ENCODE results near the gene LOXL3.
"Not testable (repeated sequence)": the region's sequence is repeated elsewhere in the genome, so short reads cannot be mapped to it uniquely, and the experiment has no call there.

The LOXL3 gene

DNA sequence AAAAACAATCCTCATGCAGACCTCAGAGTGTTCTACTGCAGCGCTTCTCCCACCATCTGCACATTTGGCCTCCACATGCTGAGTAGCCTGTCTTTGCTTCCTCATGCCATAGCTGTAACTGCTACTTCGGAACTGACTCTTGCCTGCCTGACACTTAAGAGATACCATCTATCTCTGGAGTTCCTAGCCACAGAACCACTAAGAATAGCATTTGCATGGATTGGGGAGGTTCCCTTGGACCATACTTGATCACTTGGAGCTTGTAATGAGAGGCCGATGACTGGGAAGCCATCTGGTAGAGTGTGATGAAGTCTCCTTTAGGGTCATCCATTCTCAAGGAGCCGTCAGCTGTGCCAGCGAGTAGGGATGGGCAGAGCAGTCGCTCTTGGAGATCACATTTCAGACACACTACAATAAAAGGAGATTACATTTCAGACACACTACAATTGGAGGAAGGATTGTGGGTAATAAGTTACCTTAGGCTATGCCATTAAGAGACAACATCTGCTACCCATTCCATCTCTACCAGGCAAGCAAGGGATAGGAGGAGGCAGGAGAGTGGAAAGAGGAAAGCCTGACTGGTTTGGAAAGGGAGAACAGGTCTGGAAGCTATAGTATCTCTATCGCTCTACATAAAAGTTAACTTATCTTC lies 22.6 kb upstream of the LOXL3 start:
- H3K4me3 ChIP-seq = no peak overlapping the region
- H3K27ac ChIP-seq = peak overlapping the region in 14 of 21 experiments; percentile 26 to 81 (median 62)

DNA sequence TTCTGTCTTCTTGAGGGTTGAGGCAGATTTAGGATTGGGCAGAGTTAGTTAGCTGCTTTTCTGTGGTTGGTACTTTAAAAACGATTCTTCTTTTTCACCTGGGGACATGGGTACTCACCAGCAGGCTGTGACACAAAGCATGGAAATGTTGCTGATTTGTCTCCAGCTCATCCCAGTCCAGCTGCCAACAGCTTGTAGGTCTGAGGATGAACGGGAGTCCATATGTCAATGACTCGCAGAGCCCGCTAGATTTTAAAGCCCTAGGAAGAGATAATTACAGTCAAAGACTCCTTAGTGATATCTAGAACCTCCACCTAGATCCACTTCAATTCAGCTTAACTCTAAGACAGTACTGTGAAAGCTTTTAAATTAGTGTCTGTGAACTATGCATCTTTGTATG lies 21.6 kb upstream of the LOXL3 start:
- Histone ChIP-seq H3K4me3 (no peak overlapping the region), H3K27ac (peak overlapping the region in 5 of 21 experiments; percentile 46 to 81 (median 72))

DNA sequence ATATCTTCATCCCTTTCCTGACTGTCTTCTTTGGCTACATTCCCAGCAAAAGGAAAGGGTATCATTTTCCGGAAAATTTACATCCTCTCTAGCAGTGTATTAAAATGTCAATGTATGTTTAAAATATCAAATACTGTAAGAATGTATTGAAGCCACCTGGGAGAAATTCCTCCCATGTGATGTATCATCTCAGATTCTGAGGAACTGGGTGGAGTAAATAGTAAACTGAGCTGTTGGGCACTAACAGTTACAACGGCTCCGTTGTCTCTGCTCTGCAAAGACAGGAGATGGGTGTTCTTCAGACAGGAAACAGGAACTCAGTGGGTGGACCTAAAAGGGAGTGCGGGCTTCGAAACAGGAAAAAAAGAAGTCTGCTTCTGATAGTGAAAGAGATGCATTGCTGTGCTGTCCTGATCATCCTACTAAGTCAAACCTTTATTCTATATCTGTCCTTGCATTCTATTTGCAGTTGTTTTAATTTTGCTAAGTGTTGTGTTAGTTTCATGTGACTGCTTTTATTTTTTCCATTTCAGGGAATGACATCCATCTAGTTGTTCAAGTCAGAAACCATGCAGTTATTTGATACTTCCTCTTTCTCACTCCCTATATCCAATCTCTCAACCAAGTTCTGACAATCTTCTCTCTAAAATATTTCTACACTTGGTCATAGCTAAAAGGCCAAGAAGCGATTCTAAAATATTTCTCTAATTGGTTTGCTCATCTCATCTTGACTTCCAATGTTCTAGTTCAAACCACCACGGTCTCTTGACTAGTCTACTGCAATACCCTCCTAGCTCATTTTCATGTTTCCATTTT lies 20.2 kb upstream of the LOXL3 start:
- Histone ChIP-seq H3K4me3 (no peak overlapping the region), H3K27ac (peak overlapping the region in 10 of 21 experiments; percentile 28 to 63 (median 54))

GRCh38 chr2:74572178-74572925 lies 18.6 kb upstream of the LOXL3 start:
- peak overlapping the region in 2 of 21 experiments; percentile 31 to 61 for H3K27ac ChIP-seq
- H3K4me3 ChIP-seq = no peak overlapping the region

DNA sequence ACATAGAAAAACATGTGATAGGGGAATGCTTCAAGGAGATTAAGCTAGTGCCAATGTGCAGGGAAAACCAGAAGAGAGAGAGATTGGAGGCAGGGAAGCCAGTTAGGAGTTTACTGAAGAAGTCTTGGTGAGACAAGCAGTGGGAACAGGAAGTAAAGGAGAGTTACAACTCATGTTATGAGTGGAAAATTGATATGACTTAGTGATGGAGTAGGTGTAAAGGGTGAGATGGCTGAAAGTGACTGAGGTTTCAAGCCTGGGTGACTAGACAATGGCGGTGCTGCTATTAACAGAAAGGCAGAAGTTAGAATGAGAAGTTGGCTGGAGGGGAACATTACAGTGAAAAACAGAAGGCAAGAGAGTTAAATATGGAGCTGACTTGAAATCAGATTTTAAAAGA lies 17.3 kb upstream of the LOXL3 start:
- H3K4me3 ChIP-seq = no peak overlapping the region
- peak overlapping the region in 6 of 21 experiments; percentile 9 to 61 (median 28) for H3K27ac ChIP-seq

- Histone ChIP-seq H3K4me3 (no peak overlapping the region), H3K27ac (no peak overlapping the region)
Measured at GRCh38 chr2:74569686-74570085, 15.9 kb upstream of the LOXL3 start.

DNA sequence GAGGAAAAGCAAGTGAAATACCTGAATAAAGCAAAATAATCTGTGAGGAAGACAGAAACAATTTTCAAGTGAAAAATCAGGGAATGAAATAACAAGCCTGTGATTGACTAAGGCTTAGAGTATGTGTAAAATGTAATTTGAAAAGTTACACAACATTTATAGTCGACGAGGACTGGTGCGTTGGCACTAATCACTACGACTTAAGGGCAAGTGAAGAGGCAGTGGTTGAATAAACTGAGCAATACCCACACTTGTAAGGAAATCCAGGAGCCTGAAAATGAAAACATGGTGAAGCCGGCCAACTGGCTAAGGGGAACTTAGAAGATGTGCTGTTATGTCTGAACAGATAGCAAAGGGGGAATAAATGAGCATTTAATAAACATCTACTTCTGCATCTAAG lies 14.1 kb upstream of the LOXL3 start:
- H3K4me3 ChIP-seq = no peak overlapping the region
- peak overlapping the region in 4 of 21 experiments; percentile 0 to 59 (median 46) for H3K27ac ChIP-seq

DNA sequence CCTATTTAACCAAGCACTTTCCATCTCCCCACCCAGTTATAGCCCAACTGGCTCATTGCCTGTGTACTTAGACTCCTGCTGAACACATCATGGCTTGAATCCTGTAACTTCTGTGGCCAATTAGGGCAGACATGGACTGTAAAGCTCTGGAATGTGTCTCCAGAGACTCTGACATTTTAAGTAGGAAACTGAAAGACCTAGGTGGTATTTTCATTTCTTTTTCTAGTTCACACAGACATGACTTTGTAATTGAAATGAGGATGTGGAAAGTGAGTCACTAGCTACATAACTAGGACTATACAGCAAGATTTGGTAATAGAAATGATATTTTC lies 13.0 kb upstream of the LOXL3 start:
- no peak overlapping the region for H3K4me3 ChIP-seq
- peak overlapping the region in 6 of 21 experiments; percentile 15 to 59 (median 42) for H3K27ac ChIP-seq

- no peak overlapping the region for H3K4me3 ChIP-seq
Measured at GRCh38 chr2:74566076-74566753, 12.5 kb upstream of the LOXL3 start.

GRCh38 chr2:74564222-74564621 lies 10.5 kb upstream of the LOXL3 start:
- Histone ChIP-seq H3K27ac (no peak overlapping the region), H3K4me3 (no peak overlapping the region)

More at GRCh38 chr2:74566076-74566753, 12.5 kb upstream of the LOXL3 start:
- peak overlapping the region in 6 of 21 experiments; percentile 15 to 59 (median 42) for H3K27ac ChIP-seq

- Histone ChIP-seq H3K27ac (no peak overlapping the region), H3K4me3 (no peak overlapping the region)
Measured at GRCh38 chr2:74562126-74562775, 8.5 kb upstream of the LOXL3 start.

GRCh38 chr2:74561022-74561421 lies 7.3 kb upstream of the LOXL3 start:
- H3K27ac ChIP-seq, H3K4me3 ChIP-seq: not testable (repeated sequence)

- Histone ChIP-seq H3K4me3 (no peak overlapping the region), H3K27ac (no peak overlapping the region)
Measured at GRCh38 chr2:74560591-74560990, 6.8 kb upstream of the LOXL3 start.

DNA sequence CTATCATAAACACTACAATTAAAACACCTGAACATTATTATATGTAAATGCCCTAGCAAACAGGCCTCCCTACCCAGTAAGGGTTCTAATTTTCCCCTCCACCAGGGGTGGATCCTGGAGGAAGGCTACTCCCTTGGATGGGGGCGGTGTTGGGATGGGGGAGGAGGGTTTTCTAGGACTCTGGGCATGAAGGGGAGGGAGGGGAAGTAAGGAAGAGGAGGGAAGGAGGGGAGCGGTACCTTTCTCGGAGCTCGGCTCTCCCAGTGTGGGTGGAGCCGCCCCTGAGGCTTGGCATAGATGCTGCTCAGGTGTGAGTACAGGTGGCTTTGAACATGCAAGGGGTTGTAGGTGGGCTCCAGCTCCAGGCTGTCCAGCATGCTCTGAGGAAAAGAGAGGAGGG lies 6.2 kb upstream of the LOXL3 start:
- no peak overlapping the region for H3K27ac ChIP-seq

DNA sequence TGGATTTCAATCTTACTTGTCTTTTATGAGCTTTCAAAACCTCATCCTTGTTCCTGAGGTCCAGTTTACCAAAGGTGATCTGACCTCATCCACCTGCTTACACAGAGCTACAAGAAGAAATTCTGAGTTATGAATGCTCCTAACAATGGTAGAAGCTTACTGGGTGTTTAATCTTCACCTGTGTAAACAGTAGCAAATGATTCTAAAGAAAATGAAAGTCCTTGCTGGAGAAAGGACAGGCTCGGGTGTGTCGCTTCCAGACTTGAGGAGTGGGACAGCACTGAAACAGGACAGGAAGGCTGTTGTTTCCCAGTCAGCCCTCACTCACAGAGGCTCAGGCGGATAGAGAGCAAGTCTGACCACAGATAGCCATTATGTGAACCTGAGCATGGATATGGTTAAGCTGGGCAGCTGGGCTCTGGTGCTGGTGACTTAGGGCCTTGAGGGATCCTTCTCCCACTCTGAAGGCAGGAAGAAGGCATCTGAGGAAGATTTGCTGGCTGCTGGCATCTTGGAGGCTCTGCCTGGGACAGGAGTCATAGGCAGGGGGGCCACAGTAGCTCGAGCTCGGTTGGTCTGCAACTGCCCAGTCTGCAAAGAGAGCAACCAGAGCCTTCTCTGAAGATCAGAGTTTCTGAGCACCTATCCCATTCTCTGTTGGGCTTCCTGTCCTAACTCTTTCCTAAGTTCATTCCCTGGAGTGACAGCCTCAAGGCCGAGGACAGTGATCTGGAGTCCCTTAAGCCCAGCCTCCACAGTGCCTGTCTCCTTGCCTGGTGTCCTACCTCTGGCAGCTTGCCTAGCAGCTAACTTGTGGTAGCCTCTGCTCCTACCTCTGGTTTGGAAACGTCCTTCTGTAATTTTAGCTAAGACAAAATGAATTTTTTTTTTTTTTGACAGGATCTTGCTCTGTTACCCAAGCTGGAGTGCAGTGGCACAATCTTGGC lies 4.8 kb upstream of the LOXL3 start:
- H3K4me3 ChIP-seq = no peak overlapping the region
- no peak overlapping the region for H3K27ac ChIP-seq

More for the DNA sequence above, 6.2 kb upstream of the LOXL3 start:
- no peak overlapping the region for H3K4me3 ChIP-seq

- Histone ChIP-seq H3K4me3 (no peak overlapping the region), H3K27ac (no peak overlapping the region)
Measured at GRCh38 chr2:74556831-74557370, 3.2 kb upstream of the LOXL3 start.

DNA sequence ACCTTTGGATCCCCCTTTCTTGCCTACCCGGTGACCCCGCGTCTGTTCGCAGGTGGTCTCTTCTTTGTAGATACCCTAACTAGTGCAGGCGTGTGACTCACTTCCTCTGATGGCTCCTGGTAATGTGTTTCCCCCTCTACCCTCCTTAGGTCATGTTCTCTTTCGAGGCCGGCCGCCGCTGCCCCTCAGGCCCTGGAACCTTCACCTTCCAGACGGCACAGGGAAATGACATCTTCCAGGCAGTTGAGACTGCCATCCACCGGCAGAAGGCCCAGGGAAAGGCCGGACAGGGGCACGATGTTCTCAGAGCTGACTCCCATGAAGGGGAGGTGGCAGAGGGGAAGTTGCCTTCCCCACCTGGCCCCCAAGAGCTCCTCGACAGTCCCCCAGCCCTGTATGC lies 2.4 kb upstream of the LOXL3 start:
- peak overlapping the region in 14 of 21 experiments; percentile 5 to 90 (median 74) for H3K27ac ChIP-seq

DNA sequence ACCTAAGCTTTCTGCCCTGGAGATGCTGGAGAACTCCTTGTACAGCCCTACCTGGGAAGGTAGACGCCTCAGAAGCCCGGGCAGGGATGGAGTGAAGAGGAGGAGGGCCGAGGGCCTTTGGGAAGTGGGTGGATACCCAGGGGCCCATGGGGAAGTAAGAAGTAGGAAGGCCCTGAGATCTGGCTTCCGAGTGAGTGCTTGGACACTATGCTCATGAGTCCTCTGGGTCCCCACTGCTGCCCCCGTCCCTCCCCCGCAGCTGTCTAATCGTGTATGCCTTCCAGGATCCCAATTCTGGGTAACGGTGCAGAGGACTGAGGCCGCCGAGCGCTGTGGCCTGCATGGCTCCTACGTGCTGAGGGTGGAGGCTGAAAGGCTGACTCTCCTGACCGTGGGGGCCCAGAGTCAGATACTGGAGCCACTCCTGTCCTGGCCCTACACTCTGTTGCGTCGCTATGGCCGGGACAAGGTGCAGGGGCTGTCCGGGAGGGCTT lies 1.9 kb upstream of the LOXL3 start:
- H3K27ac ChIP-seq = peak overlapping the region in 19 of 21 experiments; percentile 58 to 91 (median 76)
- peak overlapping the region; percentile 34 to 59 (median 54) for H3K4me3 ChIP-seq

More for the DNA sequence above, 2.4 kb upstream of the LOXL3 start:
- H3K4me3 ChIP-seq = peak overlapping the region in 4 of 7 experiments; percentile 48 to 57 (median 52)
